RWPE2 (cell line): ENCODE measurements around the gene SLC39A13.

Experiments used
- ATAC-seq: fragments of 200-7000 bp; cut with Tn5 transposase; 3 replicates; pipeline ENCODE4 v1.9.1; 2021; ENCODE audit warnings: low read depth
- DNase-seq: peaks from one replicate; pipeline ENCODE4 v3.0.0-alpha.2; 2020; ENCODE audit warnings: low spot score
- H3K27ac ChIP-seq: fragments of 450-650 bp; 2 replicates; pipeline ENCODE4 v1.5.1; 2017; ENCODE audit warnings: mild to moderate bottlenecking; ENCODE audit not compliant: poor library complexity, severe bottlenecking
- H3K27me3 ChIP-seq: fragments of 250-450 bp; sonication (Bioruptor Pico); 2 replicates; pipeline ENCODE4 v1.5.1; 2021; ENCODE audit warnings: mild to moderate bottlenecking, moderate library complexity; ENCODE audit not compliant: insufficient read depth, poor library complexity, severe bottlenecking
- H3K36me3 ChIP-seq: fragments of 250-450 bp; sonication (Bioruptor Pico); 2 replicates; pipeline ENCODE4 v1.5.1; 2020; ENCODE audit warnings: low read depth, mild to moderate bottlenecking, moderate library complexity
- H3K4me1 ChIP-seq: fragments of 250-450 bp; sonication (Bioruptor Pico); 2 replicates; pipeline ENCODE4 v1.5.1; 2021; ENCODE audit warnings: mild to moderate bottlenecking, moderate library complexity; ENCODE audit not compliant: insufficient read depth, poor library complexity, severe bottlenecking
- H3K4me3 ChIP-seq: fragments of 250-450 bp; sonication (Bioruptor Pico); 2 replicates; pipeline ENCODE4 v1.5.1; 2021; ENCODE audit warnings: mild to moderate bottlenecking, moderate library complexity; ENCODE audit not compliant: severe bottlenecking
- H3K9me3 ChIP-seq: fragments of 250-450 bp; sonication (Bioruptor Pico); 2 replicates; pipeline ENCODE4 v1.5.1; 2021; ENCODE audit warnings: mild to moderate bottlenecking, moderate library complexity; ENCODE audit not compliant: severe bottlenecking
- TF ChIP-seq, protein P1 (sequence below): fragments of 450-650 bp; IDR thresholded peaks from one replicate; pipeline ENCODE4 v1.5.1; 2017; ENCODE audit warnings: mild to moderate bottlenecking, moderate library complexity; ENCODE audit not compliant: poor library complexity, severe bottlenecking

The SLC39A13 gene

GRCh38 chr11:47377571-47378009 is 30.8 kb upstream of the SLC39A13 start:
- no peak overlapping the region for H3K27ac ChIP-seq
- no peak overlapping the region for H3K4me3 ChIP-seq
- DNase-seq: peak; percentile 55

GRCh38 chr11:47378010-47378835 is 30.2 kb upstream of the SLC39A13 start, which contains the start of gene SPI1:
Gene SPI1 (minus strand): TSS chr11:47378547. CDS start chr11:47378353, 194 bp downstream.
- Histone ChIP-seq H3K4me3 (no peak within 1 kb of the TSS), H3K4me1 (no peaks in the 10 kb centered on the region), H3K27me3 (no peaks in the 10 kb centered on the region), H3K9me3 (no peaks in the 10 kb centered on the region), H3K27ac (no peak within 1 kb of the TSS), H3K36me3 (no peaks in the 10 kb centered on the region)
- no peak for ATAC-seq
- TF ChIP-seq, protein P1, sequence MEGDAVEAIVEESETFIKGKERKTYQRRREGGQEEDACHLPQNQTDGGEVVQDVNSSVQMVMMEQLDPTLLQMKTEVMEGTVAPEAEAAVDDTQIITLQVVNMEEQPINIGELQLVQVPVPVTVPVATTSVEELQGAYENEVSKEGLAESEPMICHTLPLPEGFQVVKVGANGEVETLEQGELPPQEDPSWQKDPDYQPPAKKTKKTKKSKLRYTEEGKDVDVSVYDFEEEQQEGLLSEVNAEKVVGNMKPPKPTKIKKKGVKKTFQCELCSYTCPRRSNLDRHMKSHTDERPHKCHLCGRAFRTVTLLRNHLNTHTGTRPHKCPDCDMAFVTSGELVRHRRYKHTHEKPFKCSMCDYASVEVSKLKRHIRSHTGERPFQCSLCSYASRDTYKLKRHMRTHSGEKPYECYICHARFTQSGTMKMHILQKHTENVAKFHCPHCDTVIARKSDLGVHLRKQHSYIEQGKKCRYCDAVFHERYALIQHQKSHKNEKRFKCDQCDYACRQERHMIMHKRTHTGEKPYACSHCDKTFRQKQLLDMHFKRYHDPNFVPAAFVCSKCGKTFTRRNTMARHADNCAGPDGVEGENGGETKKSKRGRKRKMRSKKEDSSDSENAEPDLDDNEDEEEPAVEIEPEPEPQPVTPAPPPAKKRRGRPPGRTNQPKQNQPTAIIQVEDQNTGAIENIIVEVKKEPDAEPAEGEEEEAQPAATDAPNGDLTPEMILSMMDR: no peak
- DNase-seq: no peak

More at GRCh38 chr11:47377571-47378009, 30.8 kb upstream of the SLC39A13 start:
- Histone ChIP-seq H3K27me3 (no peaks in the 10 kb centered on the region), H3K9me3 (no peaks in the 10 kb centered on the region), H3K4me1 (no peaks in the 10 kb centered on the region), H3K36me3 (no peaks in the 10 kb centered on the region)
- ATAC-seq: no peak
- TF ChIP-seq, protein P1: no peak

DNA sequence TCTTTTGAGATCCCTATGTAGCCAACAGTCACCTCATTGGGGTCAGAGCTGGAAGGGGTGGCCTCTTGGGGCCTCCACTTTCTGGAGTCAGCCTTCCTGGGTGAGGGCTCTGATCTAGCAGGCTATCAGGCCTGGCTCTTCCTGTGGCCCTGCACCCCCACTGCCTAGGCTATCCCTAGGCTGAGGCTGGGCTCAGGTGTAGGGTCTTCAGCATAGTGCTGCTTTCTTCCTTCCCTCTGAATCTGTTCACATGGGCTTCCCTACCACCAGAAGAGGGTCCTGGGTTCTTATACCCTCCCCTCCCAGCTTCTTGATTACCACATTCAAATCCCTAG is 29.6 kb upstream of the SLC39A13 start:
- Histone ChIP-seq H3K36me3 (no peaks in the 10 kb centered on the region), H3K27me3 (no peaks in the 10 kb centered on the region), H3K9me3 (no peaks in the 10 kb centered on the region), H3K4me1 (no peaks in the 10 kb centered on the region), H3K4me3 (no peak overlapping the region), H3K27ac (no peak overlapping the region)
- TF ChIP-seq, protein P1: no peak
- no peak for DNase-seq
- no peak for ATAC-seq

GRCh38 chr11:47379317-47379716 is 29.1 kb upstream of the SLC39A13 start:
- no peaks in the 10 kb centered on the region for H3K27me3 ChIP-seq

More at GRCh38 chr11:47379317-47379716, 29.1 kb upstream of the SLC39A13 start:
- no peaks in the 10 kb centered on the region for H3K9me3 ChIP-seq
- ATAC-seq (no peak), DNase-seq (no peak)
- H3K4me3 ChIP-seq: no peak overlapping the region
- no peaks in the 10 kb centered on the region for H3K4me1 ChIP-seq
- no peaks in the 10 kb centered on the region for H3K36me3 ChIP-seq
- H3K27ac ChIP-seq: no peak overlapping the region
- TF ChIP-seq, protein P1: no peak
